HepG2 (cell line): Measurements from ENCODE around the gene COPB2. TPM values are rescaled to one million over a fixed set of nuclear protein-coding genes. Genes with fewer than 3 reads are reported as not detected.
A peak's percentile ranks its signal among the peaks of the same experiment; 100 is the strongest.

ENCODE experiments used
- ATAC-seq: fragments of 200-7000 bp; cut with Tn5 transposase; 3 replicates; pipeline ENCODE4 v1.9.1; 2020; ENCODE audit warnings: mild to moderate bottlenecking, moderate library complexity
- BruUV-seq: library from RNA; stranded (reverse); fragments of 400-500 nt; replicated peaks from 2 replicates; lab custom pipeline; 2021; lab: Mats Ljungman, UMichigan
- CTCF ChIA-PET: fragments of 300-600 bp; formaldehyde crosslinking; extraction: SDS; loops from one replicate; lab custom pipeline; 2021; ENCODE audit warnings: low total read pairs, inconsistent platforms, low intra/inter-chr PET ratio; lab: Yijun Ruan, JAX
- POLR2A ChIA-PET: fragments of 350-600 bp; sonication (Branson Sonifier 250); formaldehyde crosslinking; loops from one replicate; lab custom pipeline; 2020; ENCODE audit warnings: antibody characterized with exemption, inconsistent platforms; lab: Yijun Ruan, JAX
- DNase-seq: peaks from one replicate; pipeline ENCODE4 v3.0.0-alpha.2; 2015; ENCODE audit warnings: low spot score
- FAIRE-seq: peaks from 3 replicates; lab custom pipeline; 2011; peaks lifted over from hg19 to GRCh38; lab: Jason Lieb, UNC
- H2AFZ ChIP-seq: one replicate; pipeline ENCODE4 v1.6.1; 2011; ENCODE audit warnings: low read length, inconsistent platforms
- H3K27ac ChIP-seq: fragments of 300-600 bp; 3 replicates; pipeline ENCODE4 v1.8.0; 2011; ENCODE audit warnings: mixed run types, mild to moderate bottlenecking, mixed read lengths, low read length, inconsistent platforms; ENCODE audit not compliant: insufficient read depth; ENCODE audit errors: extremely low read length
- H3K27me3 ChIP-seq, 2 experiments: fragments of 200-600 bp in 1 of 2; 2 replicates in 1 of 2; 3 replicates in 1 of 2; pipeline versions ENCODE4 v1.6.0 to v1.8.0; 2011; ENCODE audit warnings: low read length in 2 of 2, mild to moderate bottlenecking in 2 of 2, moderate library complexity in 2 of 2, inconsistent platforms in 1 of 2; ENCODE audit not compliant: insufficient read depth in 2 of 2, control insufficient read depth in 1 of 2
- H3K36me3 ChIP-seq, 2 experiments: fragments of 200-600 bp in 1 of 2; replicated peaks in 1 of 2; 2 replicates in 1 of 2; 3 replicates in 1 of 2; pipeline versions ENCODE4 v1.5.1 to v1.8.0; 2011; ENCODE audit warnings: low read length in 2 of 2, inconsistent platforms in 1 of 2; ENCODE audit not compliant: insufficient read depth in 2 of 2, control insufficient read depth in 1 of 2
- H3K4me1 ChIP-seq: 2 replicates; pipeline ENCODE4 v1.5.1; 2012; ENCODE audit warnings: low read length, inconsistent platforms; ENCODE audit not compliant: insufficient read depth
- H3K4me2 ChIP-seq: 2 replicates; pipeline ENCODE4 v1.6.0; 2011; ENCODE audit warnings: low read depth, low read length, inconsistent platforms
- H3K4me3 ChIP-seq, 3 experiments: fragments of 200-600 bp in 1 of 3; sonication (generic), shearing (Covaris generic) in 1 of 3; replicated peaks in 1 of 3; 2 replicates each; pipeline ENCODE4 v1.5.1; 2011 to 2016; ENCODE audit warnings: low read length in 3 of 3, inconsistent platforms in 2 of 3, low read depth in 2 of 3, mild to moderate bottlenecking in 2 of 3, control low read depth in 1 of 3, mixed read lengths in 1 of 3; ENCODE audit not compliant: insufficient read depth in 1 of 3
- H3K79me2 ChIP-seq: one replicate; pipeline ENCODE4 v1.6.1; 2011; ENCODE audit warnings: low read length, inconsistent platforms; ENCODE audit not compliant: insufficient read depth
- H3K9ac ChIP-seq: 2 replicates; pipeline ENCODE4 v1.6.0; 2011; ENCODE audit warnings: mild to moderate bottlenecking, low read depth, low read length, inconsistent platforms; ENCODE audit not compliant: insufficient read depth
- H3K9me3 ChIP-seq: 2 replicates; pipeline ENCODE4 v1.5.1; 2012; ENCODE audit warnings: mild to moderate bottlenecking, low read length
- H4K20me1 ChIP-seq: 2 replicates; pipeline ENCODE4 v1.6.0; 2011; ENCODE audit warnings: inconsistent platforms, mild to moderate bottlenecking, low read length, moderate library complexity; ENCODE audit not compliant: insufficient read depth
- IKZF5 ChIP-seq: IDR thresholded peaks from 2 replicates; pipeline ENCODE4 v1.6.1; 2018; ENCODE audit warnings: missing genetic modification reagents, mild to moderate bottlenecking, missing compliant biosample characterization
- MTERF4 ChIP-seq: sonication (generic); formaldehyde crosslinking; IDR thresholded peaks from 2 replicates; pipeline ENCODE4 v1.8.0; 2023; ENCODE audit warnings: mild to moderate bottlenecking, missing genetic modification reagents
- TFAP4 ChIP-seq: sonication (generic); IDR thresholded peaks from 2 replicates; pipeline ENCODE4 v1.6.1; 2016; ENCODE audit warnings: low read depth, borderline replicate concordance
- TOPORS ChIP-seq: sonication (generic); formaldehyde crosslinking; IDR thresholded peaks from 2 replicates; pipeline ENCODE4 v1.8.0; 2023; ENCODE audit warnings: mild to moderate bottlenecking, missing genetic modification reagents
- ZNF121 ChIP-seq: sonication (generic); formaldehyde crosslinking; IDR thresholded peaks from 2 replicates; pipeline ENCODE4 v1.5.0; 2020; ENCODE audit warnings: mild to moderate bottlenecking, missing genetic modification reagents
- WGBS: methylation state at CpG from one replicate; pipeline ENCODE4 v1.1.6; 2017; ENCODE audit warnings: low lambda C conversion rate; 5-methylcytosine and 5-hydroxymethylcytosine counted together
- in situ Hi-C: cut with HindIII; loops from 2 replicates; pipeline ENCODE4 v1.10.0; 2017; ENCODE audit warnings: low pct_unique_long_range_greater_than_20kb; ENCODE audit not compliant: extremely low pct_ligation_motif_present
- intact Hi-C: fragments of 100-400 bp; cut with micrococcal nuclease; formaldehyde crosslinking; loops from one replicate; pipeline ENCODE4 v1.10.0; 2022; ENCODE audit not compliant: unreplicated experiment
- polyA plus RNA-seq, 8 experiments: library from polyadenylated mRNA; depleted of rRNA in 3 of 8; stranded (reverse) in 7 of 8; unstranded in 1 of 8; fragments of >200 nt; fragmentation: Illumina TruSeq in 4 of 8; extraction: Trizol in 4 of 8; gene quantifications; 2 replicates each; pipeline versions ENCODE4 v1.2.1 to v1.2.3, GENCODE V29; 2011 to 2016; ENCODE audit warnings: low read depth in 4 of 8, missing spikeins in 1 of 8, mixed read lengths in 1 of 8; ENCODE audit not compliant: insufficient read depth in 1 of 8
- total RNA-seq, 5 experiments: library from RNA; depleted of rRNA; stranded (reverse); fragments of >200 nt; fragmentation: Illumina TruSeq; extraction: Trizol; gene quantifications; 2 replicates each; pipeline ENCODE4 v1.2.3, GENCODE V29; 2016; ENCODE audit warnings: low read depth in 1 of 5

The COPB2 gene
- total and polyA plus RNA-seq, 2 of the 13 experiments (the other 11 are each of a cell fraction or from before 2014, with no cell fraction given): 83.3 to 217 TPM

GRCh38 chr3:139380575-139380974, 8.9 kb downstream of the COPB2 start:
- BruUV-seq: no TSS peak
- Histone ChIP-seq H2AFZ (no peak overlapping the region), H3K4me2 (no peak overlapping the region), H3K4me3 (no peak overlapping the region), H3K4me1 (peaks cover 60% of the 10 kb centered on the region), H3K27me3 (no peaks in the 10 kb centered on the region), H3K36me3 (peaks cover 9 to 68% of the 10 kb centered on the region in 2 experiments), H3K9me3 (no peaks in the 10 kb centered on the region), H4K20me1 (peaks cover 38% of the 10 kb centered on the region), H3K27ac (no peak overlapping the region), H3K9ac (no peak overlapping the region)
- CTCF ChIA-PET: no interaction called here
- intact Hi-C loops (no loop called here), in situ Hi-C loops (no loop called here)
- FAIRE-seq (no peak), DNase-seq (no peak), ATAC-seq (no peak)
- POLR2A ChIA-PET: interaction anchor here (2.6 kb wide), 1 partner anchor 9 kb away, joined by 9 read pairs; the partner anchor contains the start of gene COPB2
- 89% methylated on average over 4 of the region's 4 CpGs for WGBS
- no peak for TF ChIP-seq TOPORS
- peak; percentile 23; the same call in 1 of the 2 replicates for TF ChIP-seq TFAP4
- TF ChIP-seq, all 625 proteins: peak for 1
- peaks cover 60% of the 10 kb centered on the region for H3K79me2 ChIP-seq

- ATAC-seq (no peak), DNase-seq (peak; percentile 12), FAIRE-seq (peak; percentile 42)
- POLR2A ChIA-PET: interaction anchor here (1.4 to 2.6 kb wide), 2 partner anchors 11 kb away, joined by 4 to 9 read pairs; partner anchors contain the start of gene COPB2
- H3K9me3 ChIP-seq: no peaks in the 10 kb centered on the region
- H3K4me1 ChIP-seq: peaks cover 48% of the 10 kb centered on the region
- in situ Hi-C loops: no loop called here
- BruUV-seq: no TSS peak
- no peak for TF ChIP-seq MTERF4 (CRISPR knock-in tag)
- TF ChIP-seq IKZF5 (CRISPR knock-in tag): no peak
- no peak for TF ChIP-seq ZNF121 (CRISPR knock-in tag)
- H3K79me2 ChIP-seq: peaks cover 44% of the 10 kb centered on the region
- peaks cover 20% of the 10 kb centered on the region for H4K20me1 ChIP-seq
- H3K36me3 ChIP-seq: peaks cover 9 to 78% of the 10 kb centered on the region in 2 experiments
- intact Hi-C loops: no loop called here
- H3K9ac ChIP-seq: no peak overlapping the region
- H2AFZ ChIP-seq: no peak overlapping the region
- H3K4me2 ChIP-seq: no peak overlapping the region
- CTCF ChIA-PET: no interaction called here
- no peaks in the 10 kb centered on the region; a peak in 1 of 5 replicates for H3K27me3 ChIP-seq
- H3K27ac ChIP-seq: no peak overlapping the region
- no peak overlapping the region for H3K4me3 ChIP-seq
- WGBS: 94% methylated on average over 3 of the region's 3 CpGs
These were observed 10.7 kb downstream of the COPB2 start for GRCh38 chr3:139378587-139379241.
